K562 (cell line): ENCODE data around the gene CCDC183.
A peak's percentile ranks its signal among the peaks of the same experiment; 100 is the strongest.

Experiments used
- ESRRA ChIP-seq: fragments of 450-650 bp; IDR thresholded peaks from 2 replicates; pipeline ENCODE4 v1.6.1; 2014; ENCODE audit warnings: low read depth, mild to moderate bottlenecking, moderate library complexity, borderline replicate concordance
- EZH2 ChIP-seq: IDR thresholded peaks from 2 replicates; pipeline ENCODE4 v1.6.1; 2012; ENCODE audit warnings: low read depth, mild to moderate bottlenecking, inconsistent platforms, low read length, borderline replicate concordance
- FOSL1 ChIP-seq: fragments of 200-800 bp; sonication (Bioruptor generic); conservative IDR thresholded peaks from 2 replicates; pipeline ENCODE4 v1.6.1; 2016; ENCODE audit warnings: missing genetic modification characterization, missing compliant biosample characterization
- FOXP1 ChIP-seq: sonication (generic); formaldehyde crosslinking; IDR thresholded peaks from 2 replicates; pipeline ENCODE4 v1.8.0; 2022; ENCODE audit warnings: mild to moderate bottlenecking, missing genetic modification reagents
- HNRNPL ChIP-seq: fragments of 200-400 bp; formaldehyde crosslinking; IDR thresholded peaks from 2 replicates; pipeline ENCODE4 v1.6.1; 2017; ENCODE audit warnings: low read depth, mild to moderate bottlenecking, low read length
- MAFF ChIP-seq: IDR thresholded peaks from 2 replicates; pipeline ENCODE4 v1.6.1; 2012; ENCODE audit warnings: low read length, improper control_type of control experiment
- NFRKB ChIP-seq: fragments of 450-650 bp; IDR thresholded peaks from 2 replicates; pipeline ENCODE4 v1.6.1; 2016; ENCODE audit warnings: low read depth
- NR2C2 ChIP-seq, 2 experiments: fragments of 200-800 bp in 1 of 2; sonication (Bioruptor generic) in 1 of 2; sonication (generic) in 1 of 2; formaldehyde crosslinking in 1 of 2; IDR thresholded peaks; 2 replicates each; pipeline versions ENCODE4 v1.6.1 to v1.8.0; 2016 to 2022; ENCODE audit warnings: mild to moderate bottlenecking in 1 of 2, missing compliant biosample characterization in 1 of 2, missing genetic modification characterization in 1 of 2, missing genetic modification reagents in 1 of 2
- POLR2A ChIP-seq: fragments of 450-650 bp; conservative IDR thresholded peaks from 2 replicates; pipeline ENCODE4 v1.6.1; 2016
- POLR2AphosphoS5 ChIP-seq: IDR thresholded peaks from 2 replicates; pipeline ENCODE4 v1.6.1; 2011; ENCODE audit warnings: mild to moderate bottlenecking, low read depth, low read length, moderate library complexity; ENCODE audit not compliant: control insufficient read depth, insufficient read depth
- REST ChIP-seq, 2 experiments: fragments of 450-650 bp; formaldehyde crosslinking in 1 of 2; IDR thresholded peaks; 2 replicates each; pipeline versions ENCODE4 v1.4.0 to v1.6.1; 2014 to 2020; ENCODE audit warnings: mild to moderate bottlenecking in 2 of 2, borderline replicate concordance in 1 of 2, low read depth in 1 of 2
- ZNF644 ChIP-seq: fragments of 200-800 bp; sonication (Bioruptor generic); IDR thresholded peaks from 2 replicates; pipeline ENCODE4 v1.6.1; 2016; ENCODE audit warnings: low read depth, missing genetic modification characterization, missing compliant biosample characterization
- TF ChIP-seq, protein P1 (sequence below): fragments of 450-650 bp; IDR thresholded peaks from one replicate; pipeline ENCODE4 v1.6.1; 2018; ENCODE audit warnings: mild to moderate bottlenecking, moderate library complexity; ENCODE audit not compliant: partially characterized antibody

GRCh38 chr9:136784997-136785361, 11.2 kb upstream of the CCDC183 start:
- TF ChIP-seq FOSL1 (tag) (peak; percentile 93), FOXP1 (CRISPR knock-in tag) (no peak), MAFF (no peak), ZNF644 (tag) (no peak), EZH2 (no peak), ESRRA (0 out of 2 replicates have a peak, but pooled peaks have one; percentile 17), POLR2AphosphoS5 (0 out of 2 replicates have a peak, but pooled peaks have one; percentile 26), HNRNPL (no peak), NFRKB (no peak), REST (IDR thresholded peaks at IDR 0.05; ENCODE audit: borderline replicate concordance) (no peak), REST (CRISPR knock-in tag; IDR thresholded peaks at IDR 0.05; ENCODE audit: low read depth) (no peak), POLR2A (peak; percentile 56), NR2C2 (CRISPR knock-in tag; IDR thresholded peaks at IDR 0.05) (no peak), NR2C2 (tag; IDR thresholded peaks at IDR 0.05) (no peak; the same call in 1 of the 2 replicates)
- TF ChIP-seq, protein P1, sequence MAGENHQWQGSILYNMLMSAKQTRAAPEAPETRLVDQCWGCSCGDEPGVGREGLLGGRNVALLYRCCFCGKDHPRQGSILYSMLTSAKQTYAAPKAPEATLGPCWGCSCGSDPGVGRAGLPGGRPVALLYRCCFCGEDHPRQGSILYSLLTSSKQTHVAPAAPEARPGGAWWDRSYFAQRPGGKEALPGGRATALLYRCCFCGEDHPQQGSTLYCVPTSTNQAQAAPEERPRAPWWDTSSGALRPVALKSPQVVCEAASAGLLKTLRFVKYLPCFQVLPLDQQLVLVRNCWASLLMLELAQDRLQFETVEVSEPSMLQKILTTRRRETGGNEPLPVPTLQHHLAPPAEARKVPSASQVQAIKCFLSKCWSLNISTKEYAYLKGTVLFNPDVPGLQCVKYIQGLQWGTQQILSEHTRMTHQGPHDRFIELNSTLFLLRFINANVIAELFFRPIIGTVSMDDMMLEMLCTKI = no peak
